Activated CD8-positive, alpha-beta T cell treated with anti-CD3 and anti-CD28 coated beads for 36 hours (primary cell): ENCODE data around the gene TMEM235. TPM values are rescaled to one million over a fixed set of nuclear protein-coding genes. Genes with fewer than 3 reads are reported as not detected.

Source experiments
- ATAC-seq: fragments of 200-7000 bp; cut with Tn5 transposase; one replicate; pipeline ENCODE4 v1.10.0; 2021; ENCODE audit warnings: mild to moderate bottlenecking, moderate library complexity
- CTCF ChIA-PET: fragments of 350-600 bp; sonication (Branson Sonifier 250); formaldehyde crosslinking; loops from one replicate; lab custom pipeline; 2021; ENCODE audit warnings: antibody characterized with exemption; lab: Charles Lee
- POLR2A ChIA-PET: fragments of 350-600 bp; sonication (Branson Sonifier 250); formaldehyde crosslinking; loops from one replicate; lab custom pipeline; 2021; ENCODE audit warnings: antibody characterized with exemption; lab: Charles Lee
- DNase-seq: peaks from one replicate; pipeline ENCODE4 v3.0.0-alpha.2; 2020
- H3K27ac Mint-ChIP-seq: one replicate; pipeline ENCODE4 v1.8.0; 2021; ENCODE audit warnings: mild to moderate bottlenecking, mixed read lengths
- H3K27me3 Mint-ChIP-seq: one replicate; pipeline ENCODE4 v1.8.0; 2021; ENCODE audit warnings: mixed read lengths
- H3K36me3 Mint-ChIP-seq: one replicate; pipeline ENCODE4 v1.8.0; 2021; ENCODE audit warnings: low read depth, mixed read lengths
- H3K4me1 Mint-ChIP-seq: one replicate; pipeline ENCODE4 v1.8.0; 2021; ENCODE audit warnings: low read depth, mixed read lengths
- H3K4me3 Mint-ChIP-seq: one replicate; pipeline ENCODE4 v1.8.0; 2021; ENCODE audit warnings: mild to moderate bottlenecking, moderate library complexity, mixed read lengths
- H3K9me3 Mint-ChIP-seq: one replicate; pipeline ENCODE4 v1.8.0; 2021; ENCODE audit warnings: mixed read lengths
- intact Hi-C: fragments of 100-400 bp; cut with micrococcal nuclease; formaldehyde crosslinking; loops from one replicate; pipeline ENCODE4 v1.10.0; 2022
- total RNA-seq, 2 experiments: library from RNA; stranded (reverse); gene quantifications; one replicate each; pipeline ENCODE4 v1.2.3, GENCODE V29; 2021
- TF ChIP-seq, protein P1 (sequence below): fragments of 200-600 bp; IDR thresholded peaks from one replicate; pipeline ENCODE4 v1.8.0; 2022; ENCODE audit warnings: antibody characterized with exemption, mild to moderate bottlenecking

Gene TMEM235
- total RNA-seq, 2 experiments from 2014 or later: not detected

- ATAC-seq: no peak
- H3K27me3 Mint-ChIP-seq: no peaks in the 10 kb centered on the region
- H3K9me3 Mint-ChIP-seq: no peaks in the 10 kb centered on the region
- CTCF ChIA-PET: interaction anchor here (0.8 to 3.5 kb wide), 4 partner anchors 17 to 166 kb away, joined by 3 to 15 read pairs (median 4); no protein-coding TSS in a partner anchor
- TF ChIP-seq, protein P1, sequence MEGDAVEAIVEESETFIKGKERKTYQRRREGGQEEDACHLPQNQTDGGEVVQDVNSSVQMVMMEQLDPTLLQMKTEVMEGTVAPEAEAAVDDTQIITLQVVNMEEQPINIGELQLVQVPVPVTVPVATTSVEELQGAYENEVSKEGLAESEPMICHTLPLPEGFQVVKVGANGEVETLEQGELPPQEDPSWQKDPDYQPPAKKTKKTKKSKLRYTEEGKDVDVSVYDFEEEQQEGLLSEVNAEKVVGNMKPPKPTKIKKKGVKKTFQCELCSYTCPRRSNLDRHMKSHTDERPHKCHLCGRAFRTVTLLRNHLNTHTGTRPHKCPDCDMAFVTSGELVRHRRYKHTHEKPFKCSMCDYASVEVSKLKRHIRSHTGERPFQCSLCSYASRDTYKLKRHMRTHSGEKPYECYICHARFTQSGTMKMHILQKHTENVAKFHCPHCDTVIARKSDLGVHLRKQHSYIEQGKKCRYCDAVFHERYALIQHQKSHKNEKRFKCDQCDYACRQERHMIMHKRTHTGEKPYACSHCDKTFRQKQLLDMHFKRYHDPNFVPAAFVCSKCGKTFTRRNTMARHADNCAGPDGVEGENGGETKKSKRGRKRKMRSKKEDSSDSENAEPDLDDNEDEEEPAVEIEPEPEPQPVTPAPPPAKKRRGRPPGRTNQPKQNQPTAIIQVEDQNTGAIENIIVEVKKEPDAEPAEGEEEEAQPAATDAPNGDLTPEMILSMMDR: no peak
- H3K27ac Mint-ChIP-seq: no peak overlapping the region
- H3K36me3 Mint-ChIP-seq: no peaks in the 10 kb centered on the region
- peaks cover 44% of the 10 kb centered on the region for H3K4me1 Mint-ChIP-seq
- no peak for DNase-seq
- no peak overlapping the region for H3K4me3 Mint-ChIP-seq
- POLR2A ChIA-PET: interaction anchor here (1.4 to 2.8 kb wide), 2 partner anchors 10 to 87 kb away, joined by 3 to 10 read pairs; no protein-coding TSS in a partner anchor
- intact Hi-C loops: no loop called here
Measured at GRCh38 chr17:78255953-78256706, 24.7 kb downstream of the TMEM235 start.

DNA sequence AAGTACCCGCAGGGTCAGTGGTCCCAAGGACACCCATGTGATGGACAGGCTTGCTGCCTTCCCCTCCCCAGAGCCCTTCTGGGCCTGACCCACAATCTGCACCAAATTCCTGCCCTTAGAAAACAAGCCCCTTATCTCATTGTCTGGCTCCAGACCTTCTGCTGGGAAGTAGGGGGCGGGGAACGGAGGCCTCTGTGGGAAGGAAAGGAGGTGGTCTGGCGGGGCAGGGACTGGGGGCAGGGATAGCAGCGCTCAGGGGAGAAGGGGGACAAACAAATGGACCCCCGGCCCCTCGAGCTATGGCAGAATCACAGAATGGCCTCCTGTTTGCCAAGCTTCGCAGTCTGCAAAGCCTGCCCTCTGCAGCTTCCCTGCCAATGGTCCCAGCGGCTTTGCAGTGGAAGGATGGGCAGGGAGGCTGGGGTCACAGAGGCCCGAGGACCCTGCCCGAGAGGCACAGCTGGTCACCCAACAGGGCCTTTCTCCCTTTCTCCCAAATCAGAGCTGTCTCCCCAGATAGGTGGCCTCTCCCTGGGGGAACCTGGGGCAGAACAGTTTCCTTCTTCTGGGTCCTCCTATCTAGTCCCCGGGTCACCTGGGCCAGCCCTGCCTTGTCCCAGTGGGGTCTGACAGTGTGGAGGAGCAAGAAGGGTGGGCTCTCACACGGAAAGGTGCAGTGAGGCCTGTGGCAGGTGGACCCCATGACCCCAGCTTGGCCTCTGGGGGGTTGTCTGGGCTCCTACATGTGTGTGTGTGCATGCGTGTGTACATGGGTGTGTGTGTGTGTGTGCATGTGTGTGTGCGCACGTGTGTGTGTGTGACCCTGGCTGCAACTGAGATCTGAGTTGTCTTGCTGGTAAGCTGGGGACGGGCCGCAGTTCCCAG is 25.5 kb downstream of the TMEM235 start:
- intact Hi-C loops: no loop called here
- ATAC-seq (no peak), DNase-seq (no peak)
- TF ChIP-seq, protein P1: no peak
- CTCF ChIA-PET: interaction anchor here (0.8 to 3.5 kb wide), 4 partner anchors 16 to 165 kb away, joined by 3 to 15 read pairs (median 4); no protein-coding TSS in a partner anchor
- H3K4me1 Mint-ChIP-seq: peaks cover 38% of the 10 kb centered on the region
- no peak overlapping the region for H3K4me3 Mint-ChIP-seq
- POLR2A ChIA-PET: interaction anchor here (1.4 to 2.8 kb wide), 3 partner anchors 10 to 169 kb away, joined by 3 to 10 read pairs (median 4); no protein-coding TSS in a partner anchor
- H3K27ac Mint-ChIP-seq: no peak overlapping the region
- H3K36me3 Mint-ChIP-seq: no peaks in the 10 kb centered on the region
- H3K27me3 Mint-ChIP-seq: no peaks in the 10 kb centered on the region
- no peaks in the 10 kb centered on the region for H3K9me3 Mint-ChIP-seq

- peak overlapping the region; percentile 65 for H3K27ac Mint-ChIP-seq
- H3K9me3 Mint-ChIP-seq: no peaks in the 10 kb centered on the region
- intact Hi-C loops: no loop called here
- POLR2A ChIA-PET: interaction anchor here (1.3 to 2.8 kb wide), 4 partner anchors 9 to 168 kb away, joined by 3 to 10 read pairs (median 4); no protein-coding TSS in a partner anchor
- peaks cover 34% of the 10 kb centered on the region for H3K4me1 Mint-ChIP-seq
- no peak overlapping the region for H3K4me3 Mint-ChIP-seq
- peak; percentile 49 for DNase-seq
- ATAC-seq: no peak
- TF ChIP-seq, protein P1: no peak
- CTCF ChIA-PET: interaction anchor here (3.5 kb wide), 1 partner anchor 164 kb away, joined by 15 read pairs; no protein-coding TSS in a partner anchor
- no peaks in the 10 kb centered on the region for H3K27me3 Mint-ChIP-seq
- no peaks in the 10 kb centered on the region for H3K36me3 Mint-ChIP-seq
Measured at GRCh38 chr17:78257810-78258322, 26.4 kb downstream of the TMEM235 start.

DNA sequence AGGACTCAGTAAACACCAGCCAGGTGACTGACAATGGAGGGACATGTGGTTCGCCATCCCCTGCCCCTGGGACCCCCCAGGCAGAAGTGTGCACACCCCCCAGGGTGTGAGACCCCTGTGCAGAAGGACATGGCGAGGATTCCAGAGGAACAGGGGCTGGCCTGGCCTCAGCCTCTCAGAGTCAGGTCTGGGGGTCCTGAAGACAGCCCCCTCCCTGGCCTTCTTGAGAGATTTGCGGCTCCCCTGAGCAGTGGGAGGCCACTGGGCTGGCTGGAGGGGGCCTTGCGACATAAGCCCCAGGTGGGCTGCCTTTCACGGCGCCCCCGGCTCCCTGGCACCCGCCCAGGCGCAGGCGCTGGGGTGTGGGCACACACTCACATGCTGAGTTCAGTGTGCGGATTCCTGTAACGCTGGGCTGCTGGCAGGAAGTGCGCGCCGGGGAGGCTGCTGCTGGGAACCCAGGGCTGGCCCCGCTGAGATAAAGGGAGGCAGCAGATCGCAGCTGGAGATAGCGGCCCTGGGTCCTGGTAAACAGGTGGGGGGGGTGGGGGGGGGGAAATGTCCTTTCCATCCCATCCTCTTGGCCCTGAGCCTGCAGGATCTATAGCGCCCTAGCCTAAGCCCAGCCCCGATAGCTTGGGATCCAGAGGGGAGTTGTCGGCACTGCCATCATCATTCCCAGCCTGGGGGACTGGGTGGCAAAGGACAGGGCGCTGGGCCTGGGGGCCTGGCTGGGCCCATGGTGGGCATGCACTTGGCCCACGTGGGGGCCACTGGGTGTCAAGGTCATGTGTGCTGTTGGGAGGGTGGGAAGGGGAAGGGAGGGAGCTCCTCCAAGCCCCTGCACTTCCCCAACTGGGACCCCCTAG is 27.1 kb downstream of the TMEM235 start:
- Mint-ChIP-seq H3K27ac (peak overlapping the region; percentile 71), H3K9me3 (no peaks in the 10 kb centered on the region), H3K27me3 (no peaks in the 10 kb centered on the region), H3K4me1 (peaks cover 34% of the 10 kb centered on the region), H3K36me3 (no peaks in the 10 kb centered on the region), H3K4me3 (peak overlapping the region; percentile 56)
- ATAC-seq (peak; percentile 61), DNase-seq (peak; percentile 80)
- POLR2A ChIA-PET: interaction anchor here (1.3 to 1.4 kb wide), 2 partner anchors 12 to 167 kb away, joined by 4 read pairs; no protein-coding TSS in a partner anchor
- CTCF ChIA-PET: interaction anchor here (0.6 to 3.5 kb wide), 4 partner anchors 8 to 173 kb away, joined by 3 to 15 read pairs (median 3); no protein-coding TSS in a partner anchor
- intact Hi-C loops: no loop called here
- TF ChIP-seq, protein P1: no peak
